GM19395 (cell line): ENCODE data around the gene SMC1A.
"Not testable (repeated sequence)": the region's sequence is repeated elsewhere in the genome, so short reads cannot be mapped to it uniquely, and the experiment has no call there.

Experiments used
- ATAC-seq: cut with Tn5 transposase; IDR thresholded peaks from one replicate; pipeline ENCODE4 v1.9.1; 2021; ENCODE audit warnings: mild to moderate bottlenecking, moderate library complexity; ENCODE audit not compliant: unreplicated experiment

Gene SMC1A

DNA sequence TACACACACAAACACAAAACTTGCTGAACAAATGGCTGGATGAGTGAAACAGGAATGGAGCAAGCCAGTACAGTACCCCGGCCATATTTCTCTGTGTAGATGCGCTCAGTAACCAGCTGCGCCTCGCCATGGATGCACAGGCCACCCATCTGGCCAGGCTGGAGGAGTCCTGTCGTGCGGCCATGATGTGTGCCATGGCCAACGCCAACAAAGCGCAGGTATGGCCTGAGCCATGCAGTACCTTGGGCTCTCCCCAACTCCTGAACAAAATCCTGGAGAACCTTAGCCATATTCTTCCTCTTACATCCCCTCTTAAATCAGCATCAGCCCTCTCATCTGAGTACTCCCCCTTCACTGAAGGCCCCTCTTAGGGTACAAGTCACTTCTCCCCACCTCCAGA lies 7.3 kb upstream of the SMC1A start:
- ATAC-seq = no peak

DNA sequence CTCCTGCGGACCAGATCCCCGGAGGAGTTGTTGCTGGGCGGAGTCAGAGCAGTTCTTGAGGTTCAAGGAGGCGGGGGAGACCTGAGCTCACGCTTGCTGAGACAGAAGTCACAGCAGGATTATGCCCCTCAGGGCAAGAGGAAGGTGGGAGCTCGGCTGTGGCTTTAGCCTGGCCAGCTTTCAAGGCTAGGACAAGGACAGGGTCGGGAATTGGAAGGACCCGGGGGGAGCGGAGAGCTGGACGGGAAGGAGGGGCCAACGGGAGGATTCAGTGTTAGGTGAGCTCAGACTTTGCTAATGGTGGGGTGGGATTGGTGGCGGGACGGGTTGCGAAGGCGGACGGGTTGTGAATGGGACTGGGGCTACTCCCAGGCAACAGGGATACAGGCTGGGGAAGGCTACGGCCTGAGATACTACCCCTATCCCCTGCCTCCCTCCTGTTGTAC lies 430 bp upstream of the SMC1A start, which contains the start of gene RIBC1:
RIBC1 (plus strand) TSS at position 13 of the 446 bp plus-strand sequence. CDS start 3,404 bp downstream, outside the sequence.
- no peak for ATAC-seq

DNA sequence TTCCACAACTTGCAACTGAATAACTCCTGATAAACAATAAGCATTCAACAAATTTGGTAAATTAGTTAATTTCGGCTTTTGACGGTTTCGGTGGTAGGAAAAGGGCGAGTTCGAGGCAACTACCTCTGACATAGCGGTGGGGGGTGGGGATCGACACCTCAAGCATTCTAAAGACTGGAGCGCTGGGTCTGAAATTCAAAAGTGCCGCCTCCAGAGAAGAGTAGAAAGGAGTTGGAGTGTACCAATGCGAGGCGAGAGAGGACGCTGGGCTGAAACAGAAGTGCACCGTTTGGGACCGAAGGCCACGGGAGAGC lies 725 bp downstream of the SMC1A start:
- ATAC-seq = peak; percentile 15

DNA sequence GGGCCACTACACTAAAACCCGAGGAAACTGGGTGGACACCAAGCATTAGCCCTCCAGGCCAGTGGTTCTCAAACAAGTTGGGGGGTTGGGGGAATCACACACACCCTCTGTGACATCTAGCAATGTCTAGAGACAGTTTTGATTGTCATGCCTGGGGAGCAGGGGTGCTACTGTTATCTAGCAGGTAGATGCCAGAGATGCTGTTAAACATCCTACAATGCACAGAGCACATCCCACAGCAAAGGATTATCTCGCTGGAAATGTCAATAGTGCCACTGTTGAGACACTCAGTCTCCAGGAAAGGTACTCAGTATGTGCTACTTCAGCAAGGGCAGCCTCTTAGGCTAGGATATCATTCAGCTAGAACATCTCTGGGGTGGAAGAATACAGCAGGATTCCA lies 1.3 kb downstream of the SMC1A start:
- ATAC-seq = no peak

DNA sequence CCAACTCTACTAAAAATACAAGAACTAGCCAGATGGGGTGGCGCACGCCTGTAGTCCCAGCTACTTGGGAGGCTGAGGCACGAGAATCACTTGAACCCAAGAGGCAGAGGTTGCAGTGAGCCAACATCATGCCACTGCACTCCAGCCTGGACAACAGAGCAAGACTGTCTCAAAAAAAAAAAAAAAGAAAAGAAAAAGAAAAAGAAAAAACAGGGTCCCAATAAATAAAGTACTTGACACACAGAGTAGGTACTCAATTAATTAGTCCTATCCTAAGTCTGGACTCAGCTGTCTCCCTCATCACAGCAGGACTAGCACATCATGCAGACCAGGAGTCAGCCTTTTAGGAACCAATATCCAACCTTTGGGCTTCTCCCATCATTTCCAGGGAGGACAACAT lies 2.1 kb downstream of the SMC1A start:
- not testable (repeated sequence) for ATAC-seq

DNA sequence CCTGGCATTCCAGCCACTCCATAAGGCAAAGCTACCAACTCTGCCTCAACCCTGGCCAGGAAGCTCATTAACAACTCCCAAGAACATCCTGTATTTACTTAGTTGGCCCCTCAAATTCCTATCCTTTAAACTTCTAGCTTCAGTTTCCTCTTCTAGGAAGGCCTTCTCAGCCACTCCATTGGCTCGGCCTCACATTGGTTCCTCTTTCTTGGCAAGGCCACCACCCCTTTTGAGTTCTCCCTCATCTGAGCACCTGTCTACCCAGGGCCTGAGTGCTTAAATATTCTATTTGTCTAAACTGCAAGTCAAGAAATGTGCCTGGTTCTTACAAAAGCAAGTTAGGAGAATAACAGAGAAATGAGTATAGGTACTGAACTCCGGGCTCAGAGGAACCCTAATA lies 10.0 kb downstream of the SMC1A start:
- ATAC-seq = no peak

DNA sequence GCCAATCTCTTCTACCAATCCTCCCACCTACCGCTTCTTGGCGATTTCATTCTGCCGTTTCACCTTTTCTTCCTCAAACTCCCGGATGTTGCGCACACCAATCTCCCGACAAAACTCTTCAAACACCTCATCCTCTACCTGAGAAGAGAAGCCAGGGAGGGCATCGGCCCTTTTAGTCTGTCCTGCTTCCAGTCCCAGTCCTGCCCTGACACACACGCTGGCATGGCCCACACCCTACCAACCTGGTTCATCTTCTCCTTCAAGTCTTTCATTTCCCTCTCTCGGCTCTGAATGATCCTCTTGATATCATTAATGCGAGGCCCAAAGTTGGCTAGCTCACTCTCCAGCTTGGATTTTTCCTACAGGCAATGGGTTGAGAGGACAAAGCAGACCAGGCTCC lies 18.9 kb downstream of the SMC1A start:
- no peak for ATAC-seq

DNA sequence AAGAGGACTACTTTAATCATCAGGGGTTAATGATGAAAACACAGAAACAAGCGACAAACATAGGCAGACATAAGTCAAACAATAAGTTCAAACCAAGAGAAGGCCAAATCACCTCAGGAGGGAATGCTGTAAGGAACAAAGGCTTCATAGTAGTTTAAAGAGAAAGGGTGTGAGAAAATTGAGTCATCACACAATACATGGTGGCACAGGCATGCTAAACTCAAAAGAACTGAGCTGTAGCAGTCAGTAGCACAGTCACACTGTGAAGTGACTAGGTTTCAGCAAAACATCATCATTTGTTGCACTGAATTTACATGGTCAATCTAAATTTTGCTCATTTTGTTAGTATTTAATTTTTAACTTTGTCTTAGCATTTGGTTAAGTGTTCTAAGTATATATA lies 24.2 kb downstream of the SMC1A start:
- no peak for ATAC-seq

DNA sequence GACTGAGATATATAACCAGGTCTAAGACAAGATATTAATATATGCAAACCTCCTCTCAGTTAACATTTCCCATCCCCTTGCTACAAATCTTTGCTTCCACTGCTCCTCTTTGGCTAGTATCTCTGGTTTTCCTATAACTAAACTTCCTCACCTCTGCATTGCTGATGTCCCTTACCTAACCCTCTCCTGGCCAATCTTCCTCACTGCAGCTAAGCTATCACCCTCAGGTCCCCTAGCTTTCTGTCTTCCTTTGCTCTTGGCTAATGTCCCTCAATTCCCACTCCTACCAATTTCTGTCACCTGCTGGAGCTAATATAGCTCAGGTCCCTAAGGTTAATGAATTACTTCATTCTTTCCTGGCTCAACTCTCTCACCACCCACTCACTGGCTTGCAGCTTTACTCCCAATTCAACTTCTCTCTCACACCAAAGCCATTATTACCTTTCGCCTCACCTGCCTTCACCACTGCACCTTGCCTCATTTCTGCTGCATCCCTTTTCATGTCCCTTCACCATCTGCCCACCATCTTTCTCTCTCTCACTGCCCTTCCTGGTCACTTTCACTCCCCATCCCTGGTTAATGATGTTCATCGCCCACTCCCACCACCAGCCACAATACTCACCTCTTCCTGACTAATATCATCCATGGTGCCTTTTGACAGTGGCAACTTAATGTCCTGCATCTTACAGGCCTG lies 26.7 kb downstream of the SMC1A start:
- no peak for ATAC-seq

DNA sequence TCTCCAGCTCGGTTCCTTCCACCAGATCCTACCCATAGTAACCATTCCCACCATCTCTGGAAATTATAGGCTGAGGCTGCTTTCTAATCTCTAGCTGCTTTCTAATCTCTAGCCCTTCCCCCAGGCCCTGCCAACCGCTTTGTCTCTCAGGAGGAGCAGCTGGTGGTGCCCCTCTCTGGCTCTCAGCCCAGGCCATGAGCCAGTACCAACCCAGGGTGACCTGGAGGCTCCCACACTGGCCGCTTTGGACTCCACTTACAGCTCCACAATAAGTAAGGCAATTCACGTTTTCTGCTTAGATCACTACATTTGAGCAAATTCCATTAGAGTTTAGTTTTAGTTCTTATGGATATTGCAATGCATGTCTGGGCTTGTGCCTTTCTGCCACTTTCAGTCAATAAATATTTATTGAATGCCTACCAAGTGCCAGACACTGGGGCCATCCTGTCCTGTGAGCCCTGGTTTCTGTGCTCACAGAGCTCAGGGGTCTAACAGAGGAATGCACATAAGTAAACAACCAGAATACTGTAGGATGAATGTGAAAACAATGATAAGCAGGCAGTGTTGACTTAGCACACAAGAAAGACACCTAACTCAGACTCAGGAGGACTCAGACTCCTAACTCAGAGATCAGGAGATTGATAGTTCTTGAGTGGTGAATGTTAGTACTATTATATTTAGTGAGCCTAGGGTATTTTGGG lies 38.9 kb downstream of the SMC1A start:
- no peak for ATAC-seq

DNA sequence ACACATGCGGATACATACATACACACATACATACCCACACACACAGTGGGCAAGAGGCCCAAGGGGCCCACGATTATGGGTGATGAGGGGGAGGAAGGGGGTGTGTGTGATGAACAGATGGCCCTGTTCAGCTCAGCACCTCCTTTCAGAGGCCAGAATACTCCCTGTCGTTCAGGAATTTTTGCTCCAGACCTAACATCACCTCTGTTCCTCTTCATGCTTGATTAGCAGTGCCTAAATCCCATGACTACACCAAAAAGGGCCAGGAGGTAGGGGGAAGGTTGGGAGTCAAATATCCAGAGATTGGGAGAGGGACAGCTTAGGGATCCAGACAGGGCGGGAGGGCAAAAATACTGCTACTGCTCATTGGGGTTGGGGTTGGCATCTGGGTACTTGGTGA lies 42.7 kb downstream of the SMC1A start:
- no peak for ATAC-seq

DNA sequence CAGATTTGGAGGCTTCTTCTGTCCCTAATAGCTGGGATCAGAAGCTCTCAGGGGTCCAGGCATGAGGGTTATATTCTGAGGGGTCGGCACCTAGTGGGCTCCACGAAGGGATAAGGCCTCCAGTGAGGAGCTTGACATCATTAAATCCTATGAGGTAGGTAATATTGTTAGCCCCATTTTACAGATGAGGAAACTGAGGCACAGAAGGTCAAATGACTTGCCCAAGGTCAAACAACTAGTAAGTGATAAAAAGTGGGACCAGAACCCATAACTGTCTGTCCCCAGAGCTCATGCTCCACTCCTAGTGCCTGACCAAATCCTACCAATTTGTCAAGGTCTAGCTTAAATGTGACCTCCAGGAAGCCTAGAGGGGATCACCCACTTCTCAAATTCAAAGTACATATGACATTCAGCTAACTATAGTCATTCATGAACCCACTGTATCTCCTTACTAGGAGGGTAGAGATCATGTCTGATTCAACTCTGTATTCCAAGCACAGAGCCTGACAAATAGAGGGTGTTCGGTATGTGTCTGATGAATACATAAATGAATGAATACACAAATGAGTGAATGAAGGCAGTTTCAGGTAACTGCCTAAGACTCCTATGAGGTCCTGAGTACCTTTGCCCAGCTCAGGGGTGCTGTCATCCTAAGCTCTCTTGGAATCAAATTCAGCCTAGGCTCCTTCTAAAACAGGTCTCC lies 43.3 kb downstream of the SMC1A start:
- no peak for ATAC-seq

DNA sequence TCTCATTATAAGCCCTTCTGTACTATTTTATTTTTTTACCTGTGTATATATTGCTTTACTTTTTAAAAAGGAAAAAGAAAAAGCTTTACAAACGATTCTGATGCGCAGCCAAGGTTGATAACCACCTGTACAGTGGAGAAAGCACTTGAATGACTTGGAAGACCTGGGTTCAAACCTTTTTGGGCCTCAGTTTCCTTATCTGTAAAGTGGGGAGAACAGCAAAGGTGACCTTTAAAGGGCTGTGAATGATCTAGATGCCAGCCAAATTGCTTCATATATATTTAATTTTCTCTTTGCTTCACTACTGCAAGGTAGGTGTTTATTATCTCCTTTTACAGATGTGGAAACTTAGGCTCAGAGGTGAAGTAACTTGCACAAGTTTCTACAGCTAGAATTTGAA lies 45.0 kb downstream of the SMC1A start:
- ATAC-seq = no peak

DNA sequence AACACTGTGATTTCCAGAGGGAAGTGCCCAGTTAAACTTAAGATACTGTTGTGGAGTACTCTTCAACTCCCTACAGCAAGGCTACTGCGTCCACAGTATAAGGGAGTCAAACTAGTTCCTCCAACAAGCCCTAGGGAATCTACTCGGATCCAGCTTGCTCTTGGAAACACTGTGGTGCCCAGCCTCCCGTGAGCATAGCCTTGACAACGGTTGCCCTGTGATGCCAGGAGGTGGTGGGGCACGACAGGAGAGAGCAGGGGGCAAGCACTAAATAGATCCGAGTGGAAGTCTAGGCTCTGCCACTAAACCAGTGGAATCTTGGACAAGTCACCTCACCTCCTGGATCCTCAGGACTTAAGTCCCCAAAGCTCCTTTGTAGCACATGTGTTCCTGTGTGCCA lies 45.6 kb downstream of the SMC1A start:
- ATAC-seq = no peak

DNA sequence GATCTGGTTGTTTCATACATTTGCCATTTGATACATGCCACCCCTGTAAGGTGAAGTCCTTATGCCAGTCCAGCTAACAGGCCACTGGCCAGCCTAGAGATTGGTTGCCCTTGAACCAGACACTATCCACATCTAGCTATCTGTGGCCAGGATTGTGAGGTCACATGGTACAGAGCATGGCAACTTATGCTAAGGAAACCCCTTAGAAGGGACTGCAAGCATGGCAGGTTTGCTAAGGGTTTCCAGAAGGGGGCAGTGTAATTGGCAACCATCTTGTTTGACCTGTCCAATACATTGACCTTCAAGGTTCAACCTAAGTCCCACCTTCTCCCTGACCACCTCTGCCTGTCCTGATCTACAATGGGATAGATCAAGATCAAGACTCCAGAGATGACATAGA lies 47.5 kb downstream of the SMC1A start:
- ATAC-seq = no peak

DNA sequence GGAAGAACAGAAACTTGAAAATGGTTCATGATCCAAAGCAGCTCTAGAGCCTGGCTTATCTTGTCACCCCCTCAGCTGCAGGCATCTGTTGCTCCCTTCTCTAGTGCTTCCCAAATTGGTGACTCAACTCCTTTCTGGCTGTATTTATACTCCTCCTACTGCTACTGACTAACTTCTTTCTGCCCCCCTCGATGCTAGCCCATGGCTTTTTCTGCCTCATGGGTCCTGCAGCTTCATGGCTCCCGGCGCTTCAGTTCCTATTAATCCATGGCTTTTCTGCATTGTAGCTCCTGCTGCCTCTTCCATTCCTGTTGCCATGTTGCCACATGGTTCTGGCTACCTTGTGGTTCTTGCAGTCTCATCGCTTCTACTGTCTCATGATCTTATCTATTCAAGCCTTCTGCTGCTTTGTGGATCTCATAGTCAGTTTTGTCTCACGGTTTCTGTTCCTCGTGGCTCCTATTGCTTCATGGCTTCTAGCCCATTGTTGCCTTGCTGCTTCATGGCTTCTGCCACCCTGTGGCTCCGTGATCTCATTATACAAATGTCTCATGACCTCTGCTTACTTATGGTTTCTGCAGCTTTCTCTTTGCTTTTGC lies 48.1 kb downstream of the SMC1A start:
- ATAC-seq = no peak

DNA sequence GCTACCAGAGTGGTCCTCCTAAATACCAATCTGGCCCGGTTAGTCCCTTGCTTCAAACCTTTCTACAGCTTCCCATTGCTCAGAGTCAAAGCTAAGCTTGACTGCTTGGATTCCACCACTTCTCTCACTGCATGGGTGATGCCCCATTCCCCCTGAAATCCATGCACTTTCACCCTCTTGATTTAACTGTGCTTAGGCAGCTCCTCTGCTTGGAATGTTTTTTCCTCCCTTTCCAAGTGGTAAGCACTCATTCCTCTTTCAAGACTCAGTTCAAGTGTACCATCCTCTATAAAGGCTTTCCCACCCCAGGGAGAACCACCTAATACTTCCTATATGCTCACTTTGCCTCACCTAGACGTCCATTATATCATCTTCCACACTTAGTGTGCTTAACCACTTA lies 49.1 kb downstream of the SMC1A start:
- ATAC-seq = no peak

DNA sequence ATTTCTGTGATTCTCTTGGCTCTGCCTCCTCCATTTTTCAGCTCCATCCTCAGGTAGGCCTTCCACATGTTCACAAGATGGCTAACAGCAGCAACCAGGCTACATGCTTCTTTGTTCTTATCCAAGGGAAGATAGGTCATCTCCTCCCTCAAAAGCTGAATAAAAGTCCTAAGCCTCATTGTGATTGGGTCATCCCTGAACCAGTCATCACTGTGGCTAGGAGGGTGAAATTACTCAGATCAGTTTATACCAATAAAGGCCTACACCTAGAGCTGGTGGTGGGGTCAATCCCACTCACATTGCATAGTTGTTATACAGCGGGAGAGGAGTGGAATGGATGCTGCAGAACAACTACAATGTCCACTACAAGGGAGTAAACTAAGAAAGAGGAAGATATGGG lies 56.0 kb downstream of the SMC1A start:
- ATAC-seq = not testable (repeated sequence)

DNA sequence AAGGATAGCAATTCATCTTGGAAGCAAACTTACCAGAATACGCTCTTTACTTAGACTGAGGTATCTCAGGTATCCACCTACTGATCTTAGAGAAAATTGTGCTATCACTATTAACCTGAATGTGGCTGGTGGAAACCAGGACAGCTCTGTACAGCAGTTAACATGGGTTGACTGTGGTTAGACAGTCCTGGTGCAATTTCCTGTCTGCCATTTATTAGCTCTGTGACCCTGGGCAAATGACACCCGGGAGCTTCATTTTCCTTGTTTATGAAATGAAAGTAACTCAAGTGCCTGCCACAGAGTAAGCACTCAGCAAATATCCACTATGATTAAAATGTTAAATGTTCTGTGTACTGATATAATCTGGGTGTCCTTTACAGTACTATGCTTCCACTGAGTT lies 60.0 kb downstream of the SMC1A start:
- ATAC-seq = no peak

DNA sequence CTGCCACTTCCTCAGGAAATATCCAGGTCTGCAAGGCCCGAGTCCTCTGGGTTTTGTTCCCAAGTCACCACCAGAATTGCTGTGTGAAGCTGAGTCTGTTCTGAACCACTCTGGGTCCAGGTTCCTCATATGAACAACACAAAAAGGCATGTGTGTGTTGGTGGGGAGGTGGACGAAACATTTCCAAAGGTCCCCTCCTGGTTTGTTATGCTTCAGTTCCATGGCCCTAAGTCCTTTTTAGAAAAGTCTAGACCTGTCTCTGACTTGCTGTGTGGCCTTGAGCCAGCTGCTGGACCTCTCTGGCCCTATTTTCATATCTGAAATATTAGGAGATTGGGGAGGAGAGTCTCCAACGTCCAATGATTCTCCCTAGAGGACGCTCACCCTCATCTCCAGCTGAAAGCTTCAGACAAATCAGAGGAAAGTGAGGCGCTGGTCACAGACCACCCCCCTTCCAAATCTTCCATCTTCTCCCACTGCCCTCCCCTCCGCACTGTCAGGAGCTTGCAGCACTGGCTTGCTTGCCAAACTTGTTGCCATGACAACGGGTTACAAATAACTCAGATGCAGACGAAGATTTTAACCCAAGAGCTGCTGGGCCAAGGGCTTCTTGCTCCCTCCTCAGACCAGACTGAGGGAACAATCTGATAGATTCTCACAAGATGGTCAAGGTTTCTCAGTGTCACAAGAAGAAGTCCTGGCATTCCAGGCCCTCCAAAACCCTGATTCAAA lies 64.5 kb downstream of the SMC1A start:
- ATAC-seq = no peak

DNA sequence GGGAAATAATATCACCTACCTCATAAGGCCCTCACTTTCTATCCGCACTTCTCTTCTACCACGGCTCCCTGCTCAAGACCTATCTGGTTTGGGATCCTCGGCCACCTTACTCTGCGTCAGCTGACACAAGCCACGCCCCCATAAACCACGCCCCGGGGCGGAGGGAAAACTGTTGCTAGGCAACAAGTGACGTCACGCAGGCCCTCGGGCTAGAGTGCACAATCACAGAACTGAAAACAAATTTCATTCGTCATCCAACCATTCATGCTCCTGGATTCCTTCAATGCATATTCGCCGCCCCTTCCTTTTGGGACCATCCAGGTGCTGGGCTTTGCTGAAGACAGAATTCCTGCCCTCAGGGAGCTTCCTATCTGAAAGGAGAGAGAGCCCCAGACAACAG lies 66.3 kb downstream of the SMC1A start:
- no peak for ATAC-seq
